ENCODE results near the gene NSG2. TPM values are rescaled to one million over a fixed set of nuclear protein-coding genes. Genes with fewer than 3 reads are reported as not detected.

The NSG2 gene
- total and polyA plus RNA-seq, 2 donors (not counting 1 experiment from before 2014, with no cell fraction given) = not detected

DNA sequence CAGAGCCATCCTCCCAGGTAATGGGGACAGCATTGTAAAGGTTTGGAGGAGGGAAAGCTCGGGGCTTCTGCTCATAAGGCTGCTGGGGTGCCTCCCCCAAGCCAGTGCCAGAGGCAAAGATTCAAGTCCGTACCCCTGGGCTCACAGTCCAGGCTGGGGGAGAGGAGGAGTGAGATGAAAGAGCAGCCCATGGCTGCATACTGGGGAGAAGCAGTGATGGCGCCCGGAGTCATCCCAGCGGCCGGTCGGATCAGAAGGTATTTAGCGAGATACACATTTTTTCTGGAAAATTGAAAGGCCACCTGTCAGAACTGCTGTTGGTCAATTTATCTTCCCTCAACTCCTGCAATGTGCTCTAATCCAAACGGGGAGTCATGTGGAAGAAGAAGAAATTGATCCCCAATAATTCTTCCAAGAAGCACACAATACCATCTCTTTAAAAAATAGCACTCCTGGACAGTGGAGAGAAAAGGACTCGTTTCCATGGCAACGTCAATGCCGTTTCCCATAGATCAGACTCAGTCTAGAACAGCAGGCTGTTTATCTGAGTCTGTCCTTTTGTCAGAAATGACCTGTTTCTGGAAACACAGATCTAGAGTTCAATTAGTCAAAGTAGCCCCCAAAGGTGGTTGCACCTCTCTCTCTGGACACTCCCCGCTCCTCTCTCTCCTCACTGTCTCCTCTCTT lies 65.9 kb downstream of the NSG2 start:
- ATAC-seq (ENCODE audit: low read depth) = no peak
- H3K4me1 Mint-ChIP-seq = no peaks in the 10 kb centered on the region
- 81% methylated on average over 4 of the region's 13 CpGs for WGBS (ENCODE audit: insufficient coverage)

DNA sequence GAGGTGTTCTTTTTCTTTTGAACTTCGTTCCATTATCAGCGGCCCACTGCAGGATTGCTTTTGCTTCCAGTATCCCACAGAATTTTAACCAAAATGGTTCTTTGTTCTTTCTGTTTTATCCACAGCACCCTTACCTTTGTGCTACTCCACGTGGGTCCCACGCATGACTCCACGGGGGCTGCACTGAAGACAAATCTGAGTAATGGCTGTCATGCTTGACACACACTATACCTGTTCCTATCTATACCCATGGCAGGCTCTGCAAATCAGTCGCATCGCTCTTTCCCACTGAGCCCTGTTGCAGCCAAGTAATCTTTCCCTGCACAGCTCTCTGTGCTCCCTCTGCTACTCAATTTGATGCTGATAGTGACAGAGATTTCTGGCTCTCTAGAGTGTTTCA lies 69.7 kb downstream of the NSG2 start:
- CTCF ChIA-PET = no interaction called here
- no peaks in the 10 kb centered on the region for H3K79me2 ChIP-seq (ENCODE audit: control insufficient read depth, insufficient read depth, low read length)
- peaks cover 0 to 7% (median 0%) of the 10 kb centered on the region in 3 donors for H3K9me3 ChIP-seq (ENCODE audit: control extremely low read depth in 1 of 3, control insufficient read depth in 2 of 3, insufficient read depth in 1 of 3, low read length in 2 of 3)

More for the DNA sequence above, 65.9 kb downstream of the NSG2 start:
- H3K9me3 Mint-ChIP-seq (ENCODE audit: insufficient read depth) = no peaks in the 10 kb centered on the region
- H3K4me3 ChIP-seq (ENCODE audit: control extremely low read depth in 1 of 5, extremely low read depth in 1 of 5, insufficient read depth in 1 of 5, low read depth in 2 of 5, low read length in 4 of 5) = no peak overlapping the region
- H3K27me3 Mint-ChIP-seq = peaks cover 11% of the 10 kb centered on the region
- no peak overlapping the region for H3K27ac Mint-ChIP-seq
- POLR2A ChIA-PET = no interaction called here
- no peaks in the 10 kb centered on the region for H4K20me1 ChIP-seq (ENCODE audit: control insufficient read depth, insufficient read depth, low read length, poor library complexity, severe bottlenecking)
- no peak for DNase-seq
- H3K27me3 ChIP-seq (replicated peaks in 1 of 4; ENCODE audit: control extremely low read depth in 1 of 4, control insufficient read depth in 3 of 4, insufficient read depth in 4 of 4, low read length in 3 of 4) = no peaks in the 10 kb centered on the region
- intact Hi-C loops (cut with micrococcal nuclease) = no loop called here
- no peaks in the 10 kb centered on the region for H3K36me3 ChIP-seq (replicated peaks in 1 of 2; ENCODE audit: control extremely low read depth in 1 of 2, control insufficient read depth in 1 of 2, extremely low read depth in 1 of 2, insufficient read depth in 2 of 2, low read length in 1 of 2)
- H3K4me3 Mint-ChIP-seq = no peak overlapping the region
- no peaks in the 10 kb centered on the region for H3K79me2 ChIP-seq (ENCODE audit: control insufficient read depth, insufficient read depth, low read length)
- TF ChIP-seq, protein P1, sequence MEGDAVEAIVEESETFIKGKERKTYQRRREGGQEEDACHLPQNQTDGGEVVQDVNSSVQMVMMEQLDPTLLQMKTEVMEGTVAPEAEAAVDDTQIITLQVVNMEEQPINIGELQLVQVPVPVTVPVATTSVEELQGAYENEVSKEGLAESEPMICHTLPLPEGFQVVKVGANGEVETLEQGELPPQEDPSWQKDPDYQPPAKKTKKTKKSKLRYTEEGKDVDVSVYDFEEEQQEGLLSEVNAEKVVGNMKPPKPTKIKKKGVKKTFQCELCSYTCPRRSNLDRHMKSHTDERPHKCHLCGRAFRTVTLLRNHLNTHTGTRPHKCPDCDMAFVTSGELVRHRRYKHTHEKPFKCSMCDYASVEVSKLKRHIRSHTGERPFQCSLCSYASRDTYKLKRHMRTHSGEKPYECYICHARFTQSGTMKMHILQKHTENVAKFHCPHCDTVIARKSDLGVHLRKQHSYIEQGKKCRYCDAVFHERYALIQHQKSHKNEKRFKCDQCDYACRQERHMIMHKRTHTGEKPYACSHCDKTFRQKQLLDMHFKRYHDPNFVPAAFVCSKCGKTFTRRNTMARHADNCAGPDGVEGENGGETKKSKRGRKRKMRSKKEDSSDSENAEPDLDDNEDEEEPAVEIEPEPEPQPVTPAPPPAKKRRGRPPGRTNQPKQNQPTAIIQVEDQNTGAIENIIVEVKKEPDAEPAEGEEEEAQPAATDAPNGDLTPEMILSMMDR (IDR thresholded peaks at IDR 0.05) = no peak
- TF ChIP-seq EZH2 (IDR thresholded peaks at IDR 0.05; ENCODE audit: borderline replicate concordance, insufficient read depth, low read depth, low read length, poor library complexity, severe bottlenecking) = no peak
- no peaks in the 10 kb centered on the region for H3K4me1 ChIP-seq (ENCODE audit: control insufficient read depth in 2 of 2, insufficient read depth in 2 of 2, low read length in 2 of 2)
- no peak overlapping the region for H3K27ac ChIP-seq (ENCODE audit: low read length in 2 of 2)
- CTCF ChIA-PET = no interaction called here
- H2AFZ ChIP-seq (ENCODE audit: insufficient read depth, low read depth, low read length, poor library complexity, severe bottlenecking) = no peak overlapping the region
- H3K4me2 ChIP-seq (replicated peaks; ENCODE audit: low read depth, low read length, poor library complexity, severe bottlenecking) = no peak overlapping the region
- H3K9ac ChIP-seq (ENCODE audit: low read length) = no peak overlapping the region
- no peaks in the 10 kb centered on the region for H3K9me3 ChIP-seq (ENCODE audit: control extremely low read depth in 1 of 3, control insufficient read depth in 2 of 3, insufficient read depth in 1 of 3, low read length in 2 of 3)

More for the DNA sequence above, 69.7 kb downstream of the NSG2 start:
- intact Hi-C loops (cut with micrococcal nuclease) = no loop called here
- Mint-ChIP-seq H3K9me3 (ENCODE audit: insufficient read depth) (no peaks in the 10 kb centered on the region), H3K27ac (no peak overlapping the region), H3K4me3 (no peak overlapping the region), H3K27me3 (peaks cover 4% of the 10 kb centered on the region), H3K4me1 (no peaks in the 10 kb centered on the region)
- Histone ChIP-seq H2AFZ (ENCODE audit: insufficient read depth, low read depth, low read length, poor library complexity, severe bottlenecking) (no peak overlapping the region), H4K20me1 (ENCODE audit: control insufficient read depth, insufficient read depth, low read length, poor library complexity, severe bottlenecking) (no peaks in the 10 kb centered on the region), H3K9ac (ENCODE audit: low read length) (no peak overlapping the region), H3K4me1 (ENCODE audit: control insufficient read depth in 2 of 2, insufficient read depth in 2 of 2, low read length in 2 of 2) (no peaks in the 10 kb centered on the region), H3K4me3 (ENCODE audit: control extremely low read depth in 1 of 5, extremely low read depth in 1 of 5, insufficient read depth in 1 of 5, low read depth in 2 of 5, low read length in 4 of 5) (no peak overlapping the region), H3K36me3 (replicated peaks in 1 of 2; ENCODE audit: control extremely low read depth in 1 of 2, control insufficient read depth in 1 of 2, extremely low read depth in 1 of 2, insufficient read depth in 2 of 2, low read length in 1 of 2) (no peaks in the 10 kb centered on the region), H3K27ac (ENCODE audit: low read length in 2 of 2) (no peak overlapping the region), H3K27me3 (replicated peaks in 1 of 4; ENCODE audit: control extremely low read depth in 1 of 4, control insufficient read depth in 3 of 4, insufficient read depth in 4 of 4, low read length in 3 of 4) (no peaks in the 10 kb centered on the region), H3K4me2 (replicated peaks; ENCODE audit: low read depth, low read length, poor library complexity, severe bottlenecking) (no peak overlapping the region)
- 88% methylated on average over 6 of the region's 7 CpGs for WGBS (ENCODE audit: insufficient coverage)
- POLR2A ChIA-PET = no interaction called here
- TF ChIP-seq, protein P1 (IDR thresholded peaks at IDR 0.05) = no peak
- TF ChIP-seq EZH2 (IDR thresholded peaks at IDR 0.05; ENCODE audit: borderline replicate concordance, insufficient read depth, low read depth, low read length, poor library complexity, severe bottlenecking) = no peak
- DNase-seq (no peak), ATAC-seq (ENCODE audit: low read depth) (no peak)

All from B cell (primary cell).